NCI-H146 (cell line): ENCODE data around the gene CYSRT1.

ENCODE experiments used
- DNase-seq: peaks from one replicate; lab custom pipeline; 2025; lab: John Stamatoyannopoulos, UW

The CYSRT1 gene

GRCh38 chr9:137227054-137227852, 2.3 kb downstream of the CYSRT1 start, which contains the start of gene RNF224:
Gene RNF224, plus strand, starts transcription at chr9:137227502. Its CDS starts 834 bp downstream, at chr9:137228336.
- DNase-seq, result peak; percentile 63

GRCh38 chr9:137227853-137228505, 3.0 kb downstream of the CYSRT1 start:
- DNase-seq, result peak; percentile 29

GRCh38 chr9:137228506-137228967, 3.6 kb downstream of the CYSRT1 start:
- DNase-seq, result peak; percentile 46

GRCh38 chr9:137228968-137229896, 4.3 kb downstream of the CYSRT1 start:
- no peak for DNase-seq

GRCh38 chr9:137229903-137230704, 5.1 kb downstream of the CYSRT1 start:
- no peak for DNase-seq

- no peak for DNase-seq
These were observed 5.9 kb downstream of the CYSRT1 start, which contains the start of gene SLC34A3 for GRCh38 chr9:137230705-137231371. Gene SLC34A3, plus strand, starts transcription at chr9:137230901. Its CDS starts 802 bp downstream, at chr9:137231703.

GRCh38 chr9:137231372-137232039, 6.5 kb downstream of the CYSRT1 start:
- no peak for DNase-seq

GRCh38 chr9:137232101-137232500, 7.1 kb downstream of the CYSRT1 start:
- no peak for DNase-seq

- no peak for DNase-seq
These were observed 7.5 kb downstream of the CYSRT1 start for GRCh38 chr9:137232510-137232909.

GRCh38 chr9:137233143-137233980, 8.4 kb downstream of the CYSRT1 start:
- DNase-seq, result no peak

GRCh38 chr9:137234055-137234697, 9.2 kb downstream of the CYSRT1 start:
- peak; percentile 42 for DNase-seq

GRCh38 chr9:137234758-137235423, 9.9 kb downstream of the CYSRT1 start:
- no peak for DNase-seq

- DNase-seq, result peak; percentile 39
These were observed 10.7 kb downstream of the CYSRT1 start for GRCh38 chr9:137235424-137236237.

GRCh38 chr9:137236238-137236935, 11.4 kb downstream of the CYSRT1 start:
- DNase-seq, result peak; percentile 86

- peak; percentile 44 for DNase-seq
These were observed 12.0 kb downstream of the CYSRT1 start for GRCh38 chr9:137236936-137237421.
